Bronchus fibroblast of lung (primary cell): ENCODE data around the gene PCDHB9. TPM values are rescaled to one million over a fixed set of nuclear protein-coding genes. Genes with fewer than 3 reads are reported as not detected.

Experiments
- total RNA-seq: library from RNA; depleted of rRNA; stranded (reverse); fragments of >200 nt; gene quantifications from 2 replicates; pipeline ENCODE4 v1.2.3, GENCODE V29; 2015

PCDHB9 gene
- not detected in 2 replicates for total RNA-seq

DNA sequence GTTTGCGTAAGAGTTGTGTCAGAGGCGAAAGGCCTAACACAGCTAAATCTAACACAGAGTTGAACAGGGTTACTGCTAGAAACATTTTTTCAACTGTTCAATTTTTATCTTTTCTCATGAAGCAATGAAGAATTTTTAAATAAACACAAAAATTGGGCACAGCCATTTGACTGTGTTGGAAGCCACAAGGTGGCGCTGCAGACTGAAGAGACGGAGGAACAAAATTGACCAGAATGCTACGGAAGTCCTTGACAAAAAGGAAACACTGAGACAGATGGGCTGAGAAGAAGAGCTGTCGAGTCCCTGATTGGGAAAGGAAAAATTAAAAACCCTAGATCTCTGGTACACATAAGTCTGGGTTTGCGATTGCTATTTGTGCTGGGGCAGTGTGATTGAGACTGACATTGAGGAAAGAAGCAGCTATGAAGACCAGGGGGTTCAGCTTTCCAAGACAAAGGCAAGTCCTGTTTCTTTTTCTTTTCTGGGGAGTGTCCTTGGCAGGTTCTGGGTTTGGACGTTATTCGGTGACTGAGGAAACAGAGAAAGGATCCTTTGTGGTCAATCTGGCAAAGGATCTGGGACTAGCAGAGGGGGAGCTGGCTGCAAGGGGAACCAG, at the start of gene PCDHB9:
Gene PCDHB9 (plus strand): TSS at position 265 of the 616 bp plus-strand sequence. CDS start 158 bp downstream, at position 423.

GRCh38 chr5:141149812-141150211, 37.1 kb upstream of the PCDHB9 start, which contains the start of gene PCDHB6:
Gene PCDHB6 (plus strand): TSS chr5:141150057. CDS start chr5:141150258, 201 bp downstream.

DNA sequence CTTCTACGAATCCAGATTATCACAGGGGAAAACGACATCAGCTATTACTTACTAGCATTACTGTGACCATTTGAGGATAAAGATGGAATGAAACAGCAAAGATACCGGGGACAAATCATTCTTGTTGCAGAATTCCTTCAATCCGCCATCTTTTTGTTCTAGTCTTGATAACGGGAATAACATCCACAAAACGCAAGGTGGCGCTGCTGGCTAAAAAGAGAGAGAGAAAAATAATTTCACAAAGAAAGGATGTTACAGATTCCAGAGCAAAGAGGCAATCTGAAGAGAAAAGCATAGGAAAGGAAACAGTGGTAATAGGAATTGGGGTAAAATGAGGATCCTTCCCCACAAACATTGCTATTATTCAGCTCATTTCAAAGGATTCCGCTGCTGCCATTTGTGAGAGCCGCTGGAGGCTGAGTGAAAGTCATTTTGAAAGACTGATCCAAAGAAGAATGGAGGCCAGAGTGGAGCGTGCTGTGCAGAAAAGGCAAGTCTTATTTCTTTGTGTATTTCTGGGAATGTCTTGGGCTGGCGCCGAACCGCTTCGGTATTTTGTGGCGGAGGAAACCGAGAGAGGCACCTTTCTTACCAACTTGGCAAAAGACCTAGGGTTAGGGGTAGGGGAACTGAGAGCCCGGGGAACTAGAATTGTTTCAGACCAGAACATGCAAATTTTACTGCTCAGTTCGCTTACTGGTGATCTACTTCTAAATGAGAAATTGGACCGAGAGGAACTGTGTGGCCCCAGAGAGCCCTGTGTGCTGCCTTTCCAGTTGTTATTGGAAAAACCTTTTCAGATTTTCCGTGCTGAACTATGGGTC, 14.4 kb upstream of the PCDHB9 start, which contains the start of gene PCDHB7:
Gene PCDHB7 (plus strand): TSS at position 264 of the 824 bp plus-strand sequence. CDS start 192 bp downstream, at position 456.

DNA sequence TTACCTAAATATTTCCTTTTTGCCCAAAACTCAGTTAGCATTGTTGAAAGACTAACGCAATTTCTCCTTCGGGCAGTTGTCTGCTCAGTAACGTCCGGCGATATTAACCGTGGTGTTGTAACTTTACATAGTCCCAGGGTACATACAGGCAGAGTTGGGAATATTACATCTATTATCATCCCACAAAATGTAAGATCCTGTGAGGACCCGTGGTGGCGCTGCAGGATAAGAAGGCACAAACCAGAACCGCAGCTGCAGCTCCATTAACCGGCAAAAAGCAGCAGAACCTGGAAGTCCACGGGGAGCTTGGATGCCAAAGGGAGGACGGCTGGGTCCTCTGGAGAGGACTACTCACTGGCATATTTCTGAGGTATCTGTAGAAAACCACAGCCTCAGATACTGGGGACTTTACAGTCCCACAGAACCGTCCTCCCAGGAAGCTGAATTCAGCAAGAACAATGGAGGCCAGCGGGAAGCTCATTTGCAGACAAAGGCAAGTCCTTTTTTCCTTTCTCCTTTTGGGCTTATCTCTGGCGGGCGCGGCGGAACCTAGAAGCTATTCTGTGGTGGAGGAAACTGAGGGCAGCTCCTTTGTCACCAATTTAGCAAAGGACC, 9.3 kb upstream of the PCDHB9 start, which contains the start of gene PCDHB8:
Gene PCDHB8 (plus strand): TSS at position 214 of the 615 bp plus-strand sequence. CDS start 245 bp downstream, at position 459.

GRCh38 chr5:141182248-141182647, 4.7 kb upstream of the PCDHB9 start, which contains the start of gene PCDHB16:
Gene PCDHB16 (plus strand): TSS chr5:141182387. CDS start chr5:141182560, 173 bp downstream.

GRCh38 chr5:141192110-141192725, 5.3 kb downstream of the PCDHB9 start, which contains the start of gene PCDHB10:
Gene PCDHB10 (plus strand): TSS chr5:141192353. CDS start chr5:141192553, 200 bp downstream.

DNA sequence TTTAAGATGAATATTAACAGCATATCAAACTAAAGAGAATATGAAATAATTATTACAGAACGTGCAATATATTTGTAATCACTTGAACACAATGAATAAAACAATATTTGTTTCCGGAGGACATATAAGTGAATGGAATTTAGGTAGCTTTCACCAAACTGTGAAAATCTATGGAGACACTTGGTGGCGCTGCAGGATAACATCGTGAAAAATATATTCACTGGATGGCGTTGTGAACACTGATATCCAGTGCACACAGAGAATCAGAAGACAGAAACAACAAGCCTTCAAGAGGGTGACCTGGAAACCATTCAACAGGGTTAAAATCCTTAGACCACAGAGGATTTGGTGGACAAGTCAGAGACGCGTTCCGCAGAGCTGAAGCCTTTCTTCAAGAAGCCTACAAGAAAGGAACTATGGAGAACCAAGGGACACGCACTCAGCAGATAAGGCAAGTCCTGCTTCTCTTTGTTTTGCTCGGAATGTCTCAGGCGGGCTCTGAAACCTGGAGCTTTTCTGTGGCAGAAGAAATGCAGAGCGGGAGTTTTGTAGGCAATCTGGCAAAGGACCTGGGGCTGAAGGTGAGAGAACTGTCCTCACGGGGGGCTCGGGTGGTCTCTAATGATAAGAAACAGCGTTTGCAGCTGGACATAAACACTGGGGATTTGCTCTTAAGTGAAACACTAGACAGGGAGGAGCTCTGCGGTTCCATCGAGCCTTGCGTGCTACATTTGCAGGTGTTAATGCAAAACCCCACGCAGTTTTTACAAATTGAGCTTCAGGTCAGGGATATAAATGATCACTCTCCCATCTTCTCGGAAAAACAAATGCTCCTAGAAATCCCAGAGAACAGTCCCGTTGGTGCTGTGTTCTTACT, 12.6 kb downstream of the PCDHB9 start, which contains the start of gene PCDHB11:
Gene PCDHB11 (plus strand): TSS at position 269 of the 877 bp plus-strand sequence. CDS start 148 bp downstream, at position 417.

GRCh38 chr5:141208478-141208877, 21.5 kb downstream of the PCDHB9 start, which contains the start of gene PCDHB12:
Gene PCDHB12 (plus strand): TSS chr5:141208719. CDS start chr5:141208908, 189 bp downstream.

DNA sequence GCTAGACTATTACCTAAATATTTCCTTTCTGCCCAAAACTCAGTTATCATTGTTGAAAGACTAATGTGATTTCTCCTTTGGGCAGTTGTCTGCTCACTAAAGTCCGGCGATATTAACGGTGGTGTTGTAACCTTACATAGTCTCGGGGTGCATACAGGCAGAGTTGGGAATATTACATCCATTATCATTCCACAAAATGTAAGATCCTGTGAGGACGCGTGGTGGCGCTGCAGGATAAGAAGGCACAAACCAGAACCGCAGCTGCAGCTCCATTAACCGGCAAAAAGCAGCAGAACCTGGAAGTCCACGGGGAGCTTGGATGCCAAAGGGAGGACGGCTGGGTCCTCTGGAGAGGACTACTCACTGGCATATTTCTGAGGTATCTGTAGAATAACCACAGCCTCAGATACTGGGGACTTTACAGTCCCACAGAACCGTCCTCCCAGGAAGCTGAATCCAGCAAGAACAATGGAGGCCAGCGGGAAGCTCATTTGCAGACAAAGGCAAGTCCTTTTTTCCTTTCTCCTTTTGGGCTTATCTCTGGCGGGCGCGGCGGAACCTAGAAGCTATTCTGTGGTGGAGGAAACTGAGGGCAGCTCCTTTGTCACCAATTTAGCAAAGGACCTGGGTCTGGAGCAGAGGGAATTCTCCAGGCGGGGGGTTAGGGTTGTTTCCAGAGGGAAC, 26.8 kb downstream of the PCDHB9 start, which contains the start of gene PCDHB13:
Gene PCDHB13 (plus strand): TSS at position 264 of the 684 bp plus-strand sequence. CDS start 205 bp downstream, at position 469.

DNA sequence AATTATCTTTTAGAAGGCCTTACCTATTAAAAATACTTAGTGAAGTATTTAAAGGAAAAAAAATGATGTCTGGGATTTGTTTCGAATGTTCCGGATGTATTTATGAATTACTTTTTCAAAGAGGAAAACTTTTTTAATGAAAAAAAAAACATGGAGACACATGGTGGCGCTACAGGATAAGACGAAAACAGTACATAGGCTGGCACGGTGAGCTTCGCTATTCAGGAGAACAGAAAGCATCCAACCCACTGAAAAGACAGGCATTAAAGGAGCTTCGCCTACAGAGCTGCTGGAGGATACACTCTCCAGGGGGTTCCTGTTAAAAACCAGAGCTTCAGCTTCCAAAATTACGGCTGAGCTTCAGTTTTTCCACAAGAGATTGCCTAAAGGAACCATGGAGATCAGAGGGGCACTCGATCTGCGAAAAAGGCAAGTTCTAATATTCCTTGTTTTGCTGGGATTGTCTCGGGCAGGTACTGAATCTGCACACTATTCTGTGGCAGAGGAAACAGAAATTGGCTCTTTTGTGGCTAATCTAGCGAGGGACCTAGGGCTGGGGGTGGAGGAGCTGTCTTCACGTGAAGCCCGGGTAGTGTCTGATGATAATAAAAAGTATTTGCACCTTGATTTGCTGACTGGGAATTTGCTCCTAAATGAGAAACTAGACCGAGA, 36.3 kb downstream of the PCDHB9 start, which contains the start of gene PCDHB14:
Gene PCDHB14 (plus strand): TSS at position 232 of the 672 bp plus-strand sequence. CDS start 163 bp downstream, at position 395.

Other genes with a start within 250 kb of the PCDHB9 start
- not detected in 2 replicates for gene PCDHAC2, start 220.7 kb upstream of the PCDHB9 start, total RNA-seq
- not detected in 2 replicates for gene PCDHB1, start 135.8 kb upstream of the PCDHB9 start, total RNA-seq
- 0.34 and 0.45 TPM in 2 replicates for gene PCDHB2, start 92.5 kb upstream of the PCDHB9 start, total RNA-seq
- 0.15 and 0.17 TPM in 2 replicates for gene PCDHB3, start 86.7 kb upstream of the PCDHB9 start, total RNA-seq
- not detected in 2 replicates for gene PCDHB4, start 65.3 kb upstream of the PCDHB9 start, total RNA-seq
- 0.84 and 0.89 TPM in 2 replicates for gene PCDHB5, start 52.0 kb upstream of the PCDHB9 start, total RNA-seq
- gene PCDHB6, start 37.1 kb upstream of the PCDHB9 start, total RNA-seq, result not detected in 2 replicates
- 0.15 and 0.17 TPM in 2 replicates for gene PCDHB7, start 14.5 kb upstream of the PCDHB9 start, total RNA-seq
- gene PCDHB8, start 9.4 kb upstream of the PCDHB9 start, total RNA-seq, result not detected in 2 replicates
- under 0.01 TPM in 1 of 2 replicates, not detected in the other for gene PCDHB16, start 4.8 kb upstream of the PCDHB9 start, total RNA-seq
- gene PCDHB10, start 5.2 kb downstream of the PCDHB9 start, total RNA-seq, result under 0.01 and 0.15 TPM in 2 replicates
- gene PCDHB11, start 12.5 kb downstream of the PCDHB9 start, total RNA-seq, result under 0.01 TPM in 2 replicates
- not detected in 2 replicates for gene PCDHB12, start 21.6 kb downstream of the PCDHB9 start, total RNA-seq
- gene PCDHB13, start 26.8 kb downstream of the PCDHB9 start, total RNA-seq, result under 0.01 TPM in 2 replicates
- gene PCDHB14, start 36.2 kb downstream of the PCDHB9 start, total RNA-seq, result under 0.01 TPM in 1 of 2 replicates, not detected in the other
- gene PCDHB15, start 58.2 kb downstream of the PCDHB9 start, total RNA-seq, result 0.15 and 0.17 TPM in 2 replicates
- not detected in 2 replicates for gene SLC25A2, start 116.9 kb downstream of the PCDHB9 start, total RNA-seq
- gene TAF7, start 133.6 kb downstream of the PCDHB9 start, total RNA-seq, result 31.8 and 38.5 TPM in 2 replicates
- under 0.01 and 0.15 TPM in 2 replicates for gene PCDHGA1, start 143.4 kb downstream of the PCDHB9 start, total RNA-seq
- gene PCDHGA2, start 151.6 kb downstream of the PCDHB9 start, total RNA-seq, result 0.50 and 0.59 TPM in 2 replicates
- gene PCDHGA3, start 156.7 kb downstream of the PCDHB9 start, total RNA-seq, result 0.15 and 0.34 TPM in 2 replicates
- 0.30 and 0.34 TPM in 2 replicates for gene PCDHGB1, start 162.9 kb downstream of the PCDHB9 start, total RNA-seq
- gene PCDHGA4, start 167.9 kb downstream of the PCDHB9 start, total RNA-seq, result 1.0 and 1.3 TPM in 2 replicates
- gene PCDHGB2, start 172.8 kb downstream of the PCDHB9 start, total RNA-seq, result 0.50 and 0.59 TPM in 2 replicates
- gene PCDHGA5, start 177.0 kb downstream of the PCDHB9 start, total RNA-seq, result 0.15 and 0.34 TPM in 2 replicates
- gene PCDHGB3, start 183.1 kb downstream of the PCDHB9 start, total RNA-seq, result 0.45 and 0.50 TPM in 2 replicates
- gene PCDHGA6, start 186.7 kb downstream of the PCDHB9 start, total RNA-seq, result 0.67 and 1.0 TPM in 2 replicates
- 0.50 and 0.89 TPM in 2 replicates for gene PCDHGA7, start 195.6 kb downstream of the PCDHB9 start, total RNA-seq
- gene PCDHGB4, start 200.5 kb downstream of the PCDHB9 start, total RNA-seq, result 4.0 and 4.4 TPM in 2 replicates
- 0.15 and 0.67 TPM in 2 replicates for gene PCDHGA8, start 205.5 kb downstream of the PCDHB9 start, total RNA-seq
- 10.6 and 13.8 TPM in 2 replicates for gene PCDHGB5, start 210.8 kb downstream of the PCDHB9 start, total RNA-seq
- 1.7 and 1.9 TPM in 2 replicates for gene PCDHGA9, start 215.6 kb downstream of the PCDHB9 start, total RNA-seq
- 1.3 and 2.1 TPM in 2 replicates for gene PCDHGB6, start 220.9 kb downstream of the PCDHB9 start, total RNA-seq
- gene PCDHGA10, start 225.8 kb downstream of the PCDHB9 start, total RNA-seq, result 4.9 and 5.2 TPM in 2 replicates
- gene PCDHGB7, start 230.5 kb downstream of the PCDHB9 start, total RNA-seq, result 6.1 and 7.2 TPM in 2 replicates
- 10.9 and 11.6 TPM in 2 replicates for gene PCDHGA11, start 233.9 kb downstream of the PCDHB9 start, total RNA-seq
- gene PCDHGA12, start 243.3 kb downstream of the PCDHB9 start, total RNA-seq, result 7.7 and 8.4 TPM in 2 replicates